ENCODE measurements around the gene CREB3L2.

- TF ChIP-seq CTCF (conservative IDR thresholded peaks at IDR 0.05 in 1 of 2, IDR thresholded peaks at IDR 0.05 in 1 of 2; ENCODE audit: low read depth in 1 of 2, low read length in 2 of 2) (no peak), EZH2 (IDR thresholded peaks at IDR 0.05; ENCODE audit: low read length, missing control alignments) (no peak)
Observed at GRCh38 chr7:137834552-137834951, 167.3 kb downstream of the CREB3L2 start.

All from fibroblast of lung (primary cell).